EL (cell line): Measurements from ENCODE around the gene ARHGAP19.
A peak's percentile ranks its signal among the peaks of the same experiment; 100 is the strongest.
"Not testable (repeated sequence)": the region's sequence is repeated elsewhere in the genome, so short reads cannot be mapped to it uniquely, and the experiment has no call there.

Source experiments
- DNase-seq: peaks from one replicate; pipeline ENCODE4 v3.0.0-alpha.2; 2016

ARHGAP19 gene

DNA sequence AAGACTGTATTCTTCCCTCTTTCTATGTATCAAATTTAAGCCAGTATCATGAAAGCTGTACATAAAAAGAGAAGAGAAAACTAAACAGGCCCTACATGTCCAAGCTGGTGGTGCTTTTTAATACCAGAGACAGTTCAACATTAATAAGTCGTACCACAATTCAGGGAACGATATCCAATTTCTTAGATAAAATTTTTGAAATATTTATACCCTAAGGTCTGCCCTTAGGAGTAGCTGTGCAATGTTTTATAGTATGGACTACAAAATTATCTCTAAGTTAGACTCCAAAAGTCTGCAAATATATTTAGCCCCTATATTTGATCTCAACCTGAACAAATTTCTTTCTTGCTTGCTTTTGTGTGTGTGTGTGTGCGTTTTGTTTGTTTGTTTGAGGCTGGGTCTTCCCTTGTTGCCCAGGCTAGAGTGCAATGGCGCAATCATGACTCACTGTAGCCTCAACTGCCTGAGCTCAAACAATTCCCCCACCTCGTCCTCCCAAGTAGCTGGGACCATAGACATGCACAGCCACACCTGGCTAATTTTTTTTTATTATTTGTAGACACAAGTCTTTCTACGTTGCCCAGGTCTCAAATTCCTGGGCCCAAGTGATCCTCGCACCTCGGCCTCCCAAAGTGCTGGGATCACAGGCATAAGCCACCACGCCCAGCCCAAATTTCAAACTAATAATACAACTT lies 13.2 kb downstream of the ARHGAP19 start:
- DNase-seq = peak; percentile 39

GRCh38 chr10:97278491-97278989 lies 13.9 kb downstream of the ARHGAP19 start:
- peak; percentile 65 for DNase-seq

DNA sequence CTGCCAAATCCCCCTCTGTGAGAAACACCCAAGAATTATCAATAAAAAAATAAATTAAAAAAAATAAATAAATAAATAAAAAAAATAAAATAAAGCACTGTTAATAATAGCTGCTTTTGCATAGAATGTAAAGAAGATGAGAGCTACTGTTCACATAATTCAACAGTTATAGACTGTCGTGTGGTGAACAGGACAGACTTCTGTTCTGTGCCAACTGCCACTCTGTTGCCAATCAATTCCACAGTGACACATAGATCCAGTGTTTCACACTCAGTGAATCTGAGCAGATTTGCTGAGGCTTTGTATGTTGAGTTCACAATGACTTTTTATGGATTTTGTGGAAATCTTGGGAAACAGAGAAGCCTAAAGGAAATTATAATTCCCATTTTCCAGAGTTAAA lies 14.9 kb downstream of the ARHGAP19 start:
- DNase-seq = no peak

DNA sequence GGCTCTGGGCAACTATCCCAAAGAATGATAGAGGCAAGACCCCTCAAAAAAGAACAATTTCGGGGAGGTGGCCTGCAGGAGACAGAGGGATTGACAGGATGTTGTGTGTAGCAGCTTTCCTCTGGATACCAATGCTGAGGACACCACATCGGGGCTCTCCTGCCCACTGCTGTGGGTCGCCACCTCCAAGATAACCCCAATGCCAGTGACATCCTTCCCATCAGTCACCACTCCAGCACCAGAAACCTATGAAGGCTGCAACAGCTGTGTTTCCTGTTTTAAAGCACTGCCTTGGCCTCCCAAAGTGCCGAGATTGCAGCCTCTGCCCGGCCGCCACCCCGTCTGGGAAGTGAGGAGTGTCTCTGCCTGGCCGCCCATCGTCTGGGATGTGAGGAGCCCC lies 17.6 kb downstream of the ARHGAP19 start:
- DNase-seq = no peak

DNA sequence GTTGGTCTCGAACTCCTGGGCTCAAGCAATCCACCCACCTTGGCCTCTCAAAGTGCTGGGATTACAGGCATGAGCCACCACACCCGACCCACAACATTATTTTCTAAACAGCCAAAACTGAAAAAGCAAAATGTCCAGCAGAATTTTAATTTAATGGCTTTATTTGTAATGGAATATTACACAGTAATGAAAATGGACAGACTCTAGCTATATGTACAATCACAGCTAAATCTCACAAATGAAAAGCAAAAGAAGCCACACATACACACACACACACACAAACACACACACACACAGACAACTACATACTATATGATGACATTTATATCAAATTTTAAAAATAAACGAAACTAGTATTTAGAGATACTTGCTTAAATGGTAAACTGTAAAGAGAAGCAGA lies 18.7 kb downstream of the ARHGAP19 start:
- no peak for DNase-seq

- peak; percentile 36 for DNase-seq
These were observed 21.8 kb downstream of the ARHGAP19 start for GRCh38 chr10:97270523-97271154.

DNA sequence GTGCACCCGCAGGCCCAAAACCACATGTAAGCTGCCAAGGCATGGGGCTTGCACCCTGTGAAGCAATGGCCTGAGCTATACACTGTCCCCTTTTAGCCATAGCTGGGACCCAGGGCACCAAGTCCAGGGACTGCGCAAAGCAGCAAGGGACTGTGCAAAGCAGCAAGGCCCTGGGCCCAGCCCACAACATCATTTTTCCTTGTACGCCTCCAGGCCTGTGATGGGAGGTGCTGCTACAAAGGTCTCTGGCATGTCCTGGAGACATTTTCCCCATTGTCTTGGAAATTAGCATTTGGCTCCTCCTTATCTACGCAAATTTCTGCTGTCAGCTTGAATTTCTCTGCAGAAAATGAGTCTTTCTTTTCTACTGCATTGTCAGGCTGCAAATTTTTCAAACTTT lies 24.8 kb downstream of the ARHGAP19 start:
- DNase-seq = no peak

DNA sequence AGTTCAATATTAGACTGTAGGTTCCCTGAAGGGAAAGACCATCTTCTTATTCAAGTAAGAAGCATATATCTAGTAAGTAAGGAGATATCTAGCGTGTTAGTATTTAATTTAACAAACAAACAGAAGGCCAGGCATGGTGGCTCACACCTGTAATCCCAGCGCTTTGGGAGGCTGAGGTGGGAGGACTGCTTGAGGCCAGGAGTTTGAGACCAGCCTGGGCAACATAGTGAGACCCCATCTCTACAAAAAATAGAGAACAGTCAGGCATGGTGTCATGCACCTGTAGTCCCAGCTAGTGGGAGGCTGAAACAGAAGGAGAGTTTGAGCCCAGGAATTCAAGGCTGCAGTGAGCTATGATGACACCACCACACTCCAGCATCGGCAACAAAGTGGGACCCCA lies 27.3 kb downstream of the ARHGAP19 start:
- not testable (repeated sequence) for DNase-seq

DNA sequence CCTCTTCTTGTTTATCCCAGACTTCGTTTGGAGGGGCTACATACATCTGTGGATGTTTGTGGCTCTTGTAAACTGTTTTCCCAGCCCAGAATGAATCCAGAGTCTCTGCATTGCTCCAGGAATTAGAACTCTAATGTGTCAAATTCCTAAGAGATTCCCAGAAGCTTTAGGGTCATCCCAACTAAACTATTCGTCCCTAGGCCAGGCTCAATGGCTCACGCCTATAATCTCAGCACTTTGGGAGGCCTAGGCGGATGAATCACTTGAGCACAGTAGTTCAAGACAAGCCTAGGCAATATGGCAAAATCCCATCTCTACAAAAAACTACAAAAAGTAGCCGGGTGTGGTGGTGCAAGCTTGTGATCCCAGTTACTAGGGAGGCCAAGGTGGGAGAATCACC lies 28.5 kb downstream of the ARHGAP19 start:
- DNase-seq = no peak

DNA sequence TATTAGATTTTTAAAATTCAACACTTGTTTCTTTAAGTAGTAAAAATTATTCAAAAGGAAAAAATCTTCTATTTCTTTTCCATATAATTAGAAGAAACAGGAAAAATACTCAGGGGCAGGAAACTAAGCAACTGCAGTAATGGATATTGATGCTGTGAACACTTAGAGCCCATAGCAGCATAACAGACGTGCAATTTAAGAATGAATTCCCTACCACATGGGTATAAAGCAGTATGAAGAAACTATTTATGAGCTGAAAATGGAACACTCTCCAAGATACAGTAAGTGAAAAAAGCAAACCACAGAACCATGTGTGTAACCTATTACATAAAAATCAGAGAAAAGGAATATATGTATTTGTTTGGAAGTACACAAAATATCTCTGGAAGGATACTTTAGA lies 30.8 kb downstream of the ARHGAP19 start:
- no peak for DNase-seq

GRCh38 chr10:97261183-97261582 lies 31.3 kb downstream of the ARHGAP19 start:
- no peak for DNase-seq

DNA sequence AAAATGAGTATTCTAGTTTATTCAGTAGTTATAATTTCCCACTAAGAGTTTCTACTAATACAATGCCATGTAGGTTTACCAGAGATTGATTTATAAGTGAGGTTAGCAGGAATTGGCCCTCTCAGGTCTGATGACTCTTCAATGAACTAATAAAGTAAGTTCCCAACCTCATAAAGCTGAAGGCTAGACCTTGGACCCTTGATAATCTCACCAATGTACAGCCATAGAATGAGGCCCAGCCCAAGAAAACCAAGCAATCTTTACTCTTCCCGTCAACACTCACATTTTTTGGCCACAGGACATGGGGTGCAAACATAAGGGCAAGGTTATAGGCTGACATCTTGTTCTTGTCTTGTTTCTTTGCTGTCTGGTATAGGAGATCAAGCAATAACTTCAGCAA lies 33.3 kb downstream of the ARHGAP19 start:
- no peak for DNase-seq

DNA sequence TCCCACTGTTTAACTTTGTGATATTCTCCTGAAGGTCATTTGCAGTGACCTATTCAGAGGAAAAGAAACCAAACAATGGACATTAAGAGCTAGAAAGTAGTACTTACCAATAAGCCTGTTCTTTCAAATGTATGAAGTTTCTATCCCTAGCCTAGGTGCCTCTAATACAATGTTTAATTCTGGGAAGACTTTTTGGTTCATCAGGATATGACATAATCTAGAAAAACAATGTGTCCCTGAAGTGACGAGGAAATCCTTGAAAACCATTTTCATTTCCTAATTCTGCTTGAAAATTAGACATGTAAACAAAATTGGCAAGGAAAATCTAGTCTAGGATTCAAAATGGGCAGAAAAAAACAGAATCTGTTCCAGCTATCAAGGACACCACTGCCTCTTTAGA lies 36.1 kb downstream of the ARHGAP19 start:
- no peak for DNase-seq

- no peak for DNase-seq
These were observed 36.7 kb downstream of the ARHGAP19 start for GRCh38 chr10:97255512-97256293.

GRCh38 chr10:97254694-97255093 lies 37.7 kb downstream of the ARHGAP19 start:
- no peak for DNase-seq

DNA sequence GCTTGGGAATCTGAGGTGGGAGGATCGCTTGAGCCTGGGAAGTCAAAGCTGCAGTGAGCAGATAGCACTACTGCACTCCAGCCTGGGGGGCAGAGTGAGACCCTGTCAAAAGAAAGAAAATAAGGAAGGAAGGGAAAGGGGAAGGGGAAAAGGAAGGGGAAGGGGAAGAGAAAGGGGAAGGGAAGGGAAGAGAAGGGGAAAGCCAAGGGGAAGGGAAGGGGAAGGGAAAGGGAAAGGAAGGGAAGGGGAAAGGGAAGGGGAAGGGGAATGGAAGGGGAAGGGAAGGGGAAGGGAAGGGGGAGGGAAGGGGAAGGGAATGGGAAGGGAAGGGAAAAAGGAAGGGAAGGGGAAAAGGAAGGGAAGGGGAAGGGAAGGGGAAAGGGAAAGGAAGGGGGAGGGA lies 41.5 kb downstream of the ARHGAP19 start:
- no peak for DNase-seq

DNA sequence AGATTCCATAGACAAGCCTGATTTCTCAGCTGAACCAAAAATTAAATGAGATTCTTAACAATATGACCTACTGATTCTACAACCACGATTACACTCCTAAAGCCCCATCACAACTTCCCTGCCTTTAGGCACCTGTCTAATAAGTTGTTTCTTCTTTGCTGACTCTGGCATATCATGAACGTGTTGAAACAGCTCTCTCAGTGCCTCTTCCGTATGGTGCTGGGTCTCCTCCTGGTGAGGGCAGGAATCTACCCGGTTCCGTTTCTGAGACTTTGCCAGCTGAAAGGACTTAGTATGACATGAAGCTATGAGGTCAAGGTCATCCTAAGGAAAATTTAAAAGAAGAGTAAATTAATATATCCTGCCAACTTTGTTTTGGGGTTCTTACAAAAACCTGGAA lies 48.6 kb downstream of the ARHGAP19 start:
- no peak for DNase-seq

GRCh38 chr10:97238855-97239254 lies 53.6 kb downstream of the ARHGAP19 start:
- DNase-seq = no peak

DNA sequence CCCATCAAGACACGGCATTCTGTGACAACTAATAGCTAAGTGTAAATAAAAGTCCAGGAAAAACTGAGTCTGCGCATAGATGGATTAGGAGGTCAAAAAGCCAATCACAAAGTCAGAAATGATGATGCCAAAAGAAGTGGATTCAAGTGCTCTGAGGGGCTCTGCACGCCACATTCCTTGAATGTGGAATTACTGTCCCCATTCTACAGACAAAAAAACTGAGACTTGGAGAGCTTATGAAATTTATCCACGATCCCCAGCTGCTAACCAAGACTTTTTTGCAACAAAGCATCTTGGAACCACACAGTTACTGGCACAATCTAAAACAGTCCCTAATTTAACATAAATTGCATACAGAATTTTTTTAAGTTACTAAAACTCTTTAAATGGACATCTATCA lies 57.1 kb downstream of the ARHGAP19 start:
- DNase-seq = no peak

DNA sequence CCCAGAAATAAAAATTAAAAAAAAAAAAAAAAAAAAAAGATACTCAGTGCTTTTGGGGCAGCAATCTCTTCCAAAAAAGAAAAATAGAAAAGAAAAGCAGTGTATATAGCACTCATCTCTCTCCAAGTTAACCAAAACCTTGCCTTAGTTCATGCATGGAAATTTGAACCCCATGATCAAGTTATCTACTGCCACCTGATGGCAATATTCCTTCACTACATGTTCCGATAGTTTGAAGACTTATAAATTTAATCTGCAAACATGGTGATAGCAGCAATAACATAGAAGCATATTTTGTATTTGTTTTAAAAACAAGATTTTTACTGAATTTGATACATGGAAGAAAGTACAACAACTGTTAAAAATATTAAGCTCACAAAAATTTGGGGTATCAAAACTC lies 58.0 kb downstream of the ARHGAP19 start:
- peak; percentile 39 for DNase-seq

DNA sequence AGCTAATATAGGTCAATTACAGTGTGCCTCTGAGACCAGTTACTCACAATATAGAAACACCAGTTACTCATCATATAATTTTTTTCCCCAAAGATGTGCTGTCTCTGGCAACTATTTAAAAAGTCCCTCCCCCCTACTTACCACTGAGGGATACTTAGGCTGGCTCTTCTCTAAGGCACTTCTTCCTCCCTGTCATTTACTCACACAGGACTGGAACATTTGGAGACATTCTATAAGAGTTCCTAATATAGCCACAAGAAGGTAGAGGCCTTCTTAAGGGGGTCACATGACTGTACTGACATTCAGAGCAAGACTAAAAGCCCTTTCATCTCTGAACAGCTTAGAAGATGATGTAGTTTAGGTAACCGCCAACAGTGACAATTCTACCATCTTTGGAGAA lies 62.3 kb downstream of the ARHGAP19 start:
- peak; percentile 27 for DNase-seq

GRCh38 chr10:97229322-97230015 lies 63.0 kb downstream of the ARHGAP19 start:
- peak; percentile 16 for DNase-seq

GRCh38 chr10:97228775-97229157 lies 63.7 kb downstream of the ARHGAP19 start:
- no peak for DNase-seq
